Calu3 (cell line): ENCODE results near the gene MAGEA10. TPM values are rescaled to one million over a fixed set of nuclear protein-coding genes. Genes with fewer than 3 reads are reported as not detected.

Source experiments
- BruUV-seq: library from RNA; stranded (reverse); fragments of 400-500 nt; replicated peaks from 2 replicates; lab custom pipeline; 2021; lab: Mats Ljungman, UMichigan
- CTCF ChIA-PET: fragments of 300-600 bp; sonication (Branson Sonifier 250); formaldehyde crosslinking; loops from one replicate; lab custom pipeline; 2022; ENCODE audit warnings: antibody characterized with exemption; lab: Charles Lee
- DNase-seq: peaks from one replicate; pipeline ENCODE4 v3.0.0; 2022
- H3K27ac Mint-ChIP-seq: one replicate; pipeline ENCODE4 v1.8.0; 2022; ENCODE audit warnings: mixed read lengths; ENCODE audit not compliant: unreplicated experiment
- H3K27me3 Mint-ChIP-seq: one replicate; pipeline ENCODE4 v1.8.0; 2022; ENCODE audit warnings: mixed read lengths; ENCODE audit not compliant: unreplicated experiment
- H3K36me3 Mint-ChIP-seq: one replicate; pipeline ENCODE4 v1.8.0; 2022; ENCODE audit warnings: mild to moderate bottlenecking, moderate library complexity, mixed read lengths; ENCODE audit not compliant: insufficient read depth, unreplicated experiment
- H3K4me1 Mint-ChIP-seq: one replicate; pipeline ENCODE4 v1.8.0; 2022; ENCODE audit warnings: mild to moderate bottlenecking, low read depth, mixed read lengths; ENCODE audit not compliant: unreplicated experiment
- H3K4me3 Mint-ChIP-seq: one replicate; pipeline ENCODE4 v1.8.0; 2022; ENCODE audit warnings: mild to moderate bottlenecking, low read depth, moderate library complexity, mixed read lengths; ENCODE audit not compliant: unreplicated experiment
- H3K9me3 Mint-ChIP-seq: one replicate; pipeline ENCODE4 v1.8.0; 2022; ENCODE audit warnings: low read depth, mixed read lengths; ENCODE audit not compliant: unreplicated experiment
- CTCF ChIP-seq: fragments of 200-600 bp; IDR thresholded peaks from one replicate; pipeline ENCODE4 v1.8.0; 2022; ENCODE audit warnings: antibody characterized with exemption; ENCODE audit not compliant: unreplicated experiment
- intact Hi-C: fragments of 100-400 bp; cut with micrococcal nuclease; formaldehyde crosslinking; loops from one replicate; pipeline ENCODE4 v1.10.0; 2022; ENCODE audit not compliant: unreplicated experiment
- total RNA-seq: library from RNA; stranded (reverse); gene quantifications from 2 replicates; pipeline ENCODE4 v1.2.3, GENCODE V29; 2022

MAGEA10 gene
- total RNA-seq, 1 experiment from 2014 or later: not detected

- peaks cover 15% of the 10 kb centered on the region for H3K27me3 Mint-ChIP-seq
- peaks cover 3% of the 10 kb centered on the region for H3K9me3 Mint-ChIP-seq
- DNase-seq: no peak
- no TSS peak for BruUV-seq
- CTCF ChIA-PET: no interaction called here
- no peak overlapping the region for H3K27ac Mint-ChIP-seq
- H3K4me1 Mint-ChIP-seq: no peaks in the 10 kb centered on the region
- H3K36me3 Mint-ChIP-seq: no peaks in the 10 kb centered on the region
- intact Hi-C loops: no loop called here
- H3K4me3 Mint-ChIP-seq: no peak overlapping the region
- TF ChIP-seq CTCF: no peak
These were observed 15.7 kb upstream of the MAGEA10 start for GRCh38 chrX:152154050-152154449.

GRCh38 chrX:152151256-152151655 is 12.9 kb upstream of the MAGEA10 start:
- CTCF ChIA-PET: no interaction called here

GRCh38 chrX:152149648-152150047 is 11.3 kb upstream of the MAGEA10 start:
- Mint-ChIP-seq H3K4me1 (no peaks in the 10 kb centered on the region), H3K4me3 (no peak overlapping the region), H3K27me3 (peaks cover 6% of the 10 kb centered on the region), H3K36me3 (no peaks in the 10 kb centered on the region), H3K27ac (no peak overlapping the region), H3K9me3 (peaks cover 3% of the 10 kb centered on the region)
- DNase-seq: no peak
- no peak for TF ChIP-seq CTCF
- CTCF ChIA-PET: no interaction called here
- intact Hi-C loops: no loop called here
- no TSS peak for BruUV-seq

More at GRCh38 chrX:152151256-152151655, 12.9 kb upstream of the MAGEA10 start:
- Mint-ChIP-seq H3K27ac (no peak overlapping the region), H3K4me1 (no peaks in the 10 kb centered on the region), H3K27me3 (peaks cover 15% of the 10 kb centered on the region), H3K4me3 (no peak overlapping the region), H3K9me3 (peaks cover 3% of the 10 kb centered on the region), H3K36me3 (no peaks in the 10 kb centered on the region)
- DNase-seq: no peak
- TF ChIP-seq CTCF: no peak
- intact Hi-C loops: no loop called here
- no TSS peak for BruUV-seq

GRCh38 chrX:152139589-152139988 is 1.2 kb upstream of the MAGEA10 start:
- intact Hi-C loops: no loop called here
- CTCF ChIA-PET: no interaction called here
- peaks cover 11% of the 10 kb centered on the region for H3K27me3 Mint-ChIP-seq

More at GRCh38 chrX:152139589-152139988, 1.2 kb upstream of the MAGEA10 start:
- DNase-seq: no peak
- Mint-ChIP-seq H3K4me1 (no peaks in the 10 kb centered on the region), H3K9me3 (no peaks in the 10 kb centered on the region), H3K4me3 (no peak overlapping the region), H3K36me3 (no peaks in the 10 kb centered on the region), H3K27ac (no peak overlapping the region)
- TF ChIP-seq CTCF: no peak
- BruUV-seq: no TSS peak
